ENCODE measurements around the gene RALGPS1. TPM values are rescaled to one million over a fixed set of nuclear protein-coding genes. Genes with fewer than 3 reads are reported as not detected.

RALGPS1 gene
- polyA plus RNA-seq, 3 donors = 0.60 to 4.6 (median 1.3) TPM

DNA sequence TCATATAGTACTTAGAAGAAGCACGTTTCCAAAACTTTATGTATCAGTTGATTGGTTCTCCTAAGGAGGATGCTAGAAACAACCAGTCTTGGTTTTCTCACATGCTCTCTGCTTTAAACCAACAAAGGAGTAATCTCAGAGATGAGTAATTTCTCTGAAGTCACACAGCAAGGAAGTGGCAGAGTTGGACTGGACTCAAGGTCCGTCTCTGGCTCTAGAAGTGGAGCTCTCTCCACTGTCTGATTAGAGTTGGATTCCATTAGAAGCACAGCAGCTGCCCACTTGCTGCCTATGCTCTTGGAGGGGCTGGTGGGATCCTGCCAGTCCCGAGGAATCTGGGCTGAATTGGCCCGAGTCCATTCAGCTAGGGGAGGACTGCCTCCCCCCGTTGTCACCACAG is 21.0 kb downstream of the RALGPS1 start:
- Mint-ChIP-seq H3K27ac (no peak overlapping the region), H3K9me3 (peaks cover 0 to 8% (median 0%) of the 10 kb centered on the region in 7 donors), H3K36me3 (no peaks in the 10 kb centered on the region), H3K4me3 (no peak overlapping the region), H3K4me1 (peaks cover 2% of the 10 kb centered on the region), H3K27me3 (ENCODE audit: low read depth in 3 of 3) (peaks cover 6 to 17% (median 7%) of the 10 kb centered on the region in 3 donors)
- Histone ChIP-seq H3K27me3 (ENCODE audit: control insufficient read depth in 2 of 2, insufficient read depth in 2 of 2, low read length in 2 of 2) (no peaks in the 10 kb centered on the region), H3K27ac (ENCODE audit: low read depth in 1 of 2, low read length in 2 of 2) (no peak overlapping the region), H3K4me1 (ENCODE audit: control insufficient read depth in 1 of 2, insufficient read depth in 2 of 2, low read length in 2 of 2) (no peaks in the 10 kb centered on the region), H3K4me3 (replicated peaks in 1 of 3; ENCODE audit: low read depth in 2 of 3, low read length in 3 of 3) (no peak overlapping the region), H4K20me1 (ENCODE audit: insufficient read depth, low read length) (no peaks in the 10 kb centered on the region), H3K9me3 (replicated peaks in 1 of 2; ENCODE audit: control insufficient read depth in 1 of 2, insufficient read depth in 1 of 2, low read length in 2 of 2) (no peaks in the 10 kb centered on the region), H3K9ac (ENCODE audit: insufficient read depth, low read length, poor library complexity, severe bottlenecking) (no peak overlapping the region), H3K79me2 (ENCODE audit: insufficient read depth, low read length) (no peaks in the 10 kb centered on the region), H2AFZ (ENCODE audit: insufficient read depth, low read depth, low read length, poor library complexity, severe bottlenecking) (no peak overlapping the region), H3K36me3 (replicated peaks in 1 of 2; ENCODE audit: control insufficient read depth in 1 of 2, insufficient read depth in 2 of 2, low read length in 2 of 2) (no peaks in the 10 kb centered on the region), H3K4me2 (replicated peaks; ENCODE audit: extremely low read depth, low read length, poor library complexity, severe bottlenecking) (no peak overlapping the region)
- TF ChIP-seq, protein P1, sequence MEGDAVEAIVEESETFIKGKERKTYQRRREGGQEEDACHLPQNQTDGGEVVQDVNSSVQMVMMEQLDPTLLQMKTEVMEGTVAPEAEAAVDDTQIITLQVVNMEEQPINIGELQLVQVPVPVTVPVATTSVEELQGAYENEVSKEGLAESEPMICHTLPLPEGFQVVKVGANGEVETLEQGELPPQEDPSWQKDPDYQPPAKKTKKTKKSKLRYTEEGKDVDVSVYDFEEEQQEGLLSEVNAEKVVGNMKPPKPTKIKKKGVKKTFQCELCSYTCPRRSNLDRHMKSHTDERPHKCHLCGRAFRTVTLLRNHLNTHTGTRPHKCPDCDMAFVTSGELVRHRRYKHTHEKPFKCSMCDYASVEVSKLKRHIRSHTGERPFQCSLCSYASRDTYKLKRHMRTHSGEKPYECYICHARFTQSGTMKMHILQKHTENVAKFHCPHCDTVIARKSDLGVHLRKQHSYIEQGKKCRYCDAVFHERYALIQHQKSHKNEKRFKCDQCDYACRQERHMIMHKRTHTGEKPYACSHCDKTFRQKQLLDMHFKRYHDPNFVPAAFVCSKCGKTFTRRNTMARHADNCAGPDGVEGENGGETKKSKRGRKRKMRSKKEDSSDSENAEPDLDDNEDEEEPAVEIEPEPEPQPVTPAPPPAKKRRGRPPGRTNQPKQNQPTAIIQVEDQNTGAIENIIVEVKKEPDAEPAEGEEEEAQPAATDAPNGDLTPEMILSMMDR (IDR thresholded peaks at IDR 0.05) = no peak
- 94% methylated on average over 4 of the region's 5 CpGs for WGBS (ENCODE audit: insufficient coverage)
- intact Hi-C loops (cut with micrococcal nuclease) = no loop called here
- DNase-seq = no peak

DNA sequence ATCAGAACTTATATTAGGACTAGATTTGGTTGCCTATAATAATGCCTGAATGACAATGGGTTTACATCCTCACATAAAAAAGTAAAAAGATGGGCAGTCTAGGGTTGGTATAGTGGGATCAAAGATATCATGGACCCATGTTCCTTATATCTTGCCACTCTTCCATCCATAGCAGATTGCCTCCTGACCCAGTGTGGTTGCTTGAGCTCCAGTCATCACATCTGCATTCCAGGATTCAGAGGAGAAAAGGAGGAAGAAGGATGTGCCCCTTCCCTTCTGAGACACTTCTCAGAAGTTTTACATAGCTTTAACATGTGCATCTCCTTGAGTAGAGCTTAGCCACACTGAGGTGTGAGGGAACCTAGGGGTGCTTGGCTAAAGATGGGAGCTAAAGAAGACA is 22.9 kb downstream of the RALGPS1 start:
- H3K36me3 Mint-ChIP-seq = no peaks in the 10 kb centered on the region
- peaks cover 4% of the 10 kb centered on the region for H3K4me1 Mint-ChIP-seq
- TF ChIP-seq, protein P1 (IDR thresholded peaks at IDR 0.05) = no peak
- peaks cover 11 to 22% (median 11%) of the 10 kb centered on the region in 3 donors for H3K27me3 Mint-ChIP-seq (ENCODE audit: low read depth in 3 of 3)
- no peak overlapping the region for H3K4me3 Mint-ChIP-seq
- Histone ChIP-seq H3K36me3 (replicated peaks in 1 of 2; ENCODE audit: control insufficient read depth in 1 of 2, insufficient read depth in 2 of 2, low read length in 2 of 2) (no peaks in the 10 kb centered on the region), H3K9me3 (replicated peaks in 1 of 2; ENCODE audit: control insufficient read depth in 1 of 2, insufficient read depth in 1 of 2, low read length in 2 of 2) (no peaks in the 10 kb centered on the region), H3K4me3 (replicated peaks in 1 of 3; ENCODE audit: low read depth in 2 of 3, low read length in 3 of 3) (no peak overlapping the region), H3K27me3 (ENCODE audit: control insufficient read depth in 2 of 2, insufficient read depth in 2 of 2, low read length in 2 of 2) (peaks cover 0 to 5% of the 10 kb centered on the region in 2 donors), H3K79me2 (ENCODE audit: insufficient read depth, low read length) (no peaks in the 10 kb centered on the region), H3K27ac (ENCODE audit: low read depth in 1 of 2, low read length in 2 of 2) (no peak overlapping the region), H3K4me1 (ENCODE audit: control insufficient read depth in 1 of 2, insufficient read depth in 2 of 2, low read length in 2 of 2) (no peaks in the 10 kb centered on the region), H4K20me1 (ENCODE audit: insufficient read depth, low read length) (no peaks in the 10 kb centered on the region), H2AFZ (ENCODE audit: insufficient read depth, low read depth, low read length, poor library complexity, severe bottlenecking) (no peak overlapping the region), H3K9ac (ENCODE audit: insufficient read depth, low read length, poor library complexity, severe bottlenecking) (no peak overlapping the region), H3K4me2 (replicated peaks; ENCODE audit: extremely low read depth, low read length, poor library complexity, severe bottlenecking) (no peak overlapping the region)
- H3K27ac Mint-ChIP-seq = no peak overlapping the region
- intact Hi-C loops (cut with micrococcal nuclease) = no loop called here
- no peak for DNase-seq
- peaks cover 0 to 8% (median 0%) of the 10 kb centered on the region in 7 donors for H3K9me3 Mint-ChIP-seq

All from CD14-positive monocyte (primary cell).